ENCODE measurements around the gene CDADC1. TPM values are rescaled to one million over a fixed set of nuclear protein-coding genes. Genes with fewer than 3 reads are reported as not detected.
A peak's percentile ranks its signal among the peaks of the same experiment; 100 is the strongest.

Gene CDADC1
- total and polyA plus RNA-seq, 10 of the 15 experiments (the other 5 are each of a cell fraction or from before 2014, with no cell fraction given), result 2.6 to 7.3 (median 5.2) TPM

DNA sequence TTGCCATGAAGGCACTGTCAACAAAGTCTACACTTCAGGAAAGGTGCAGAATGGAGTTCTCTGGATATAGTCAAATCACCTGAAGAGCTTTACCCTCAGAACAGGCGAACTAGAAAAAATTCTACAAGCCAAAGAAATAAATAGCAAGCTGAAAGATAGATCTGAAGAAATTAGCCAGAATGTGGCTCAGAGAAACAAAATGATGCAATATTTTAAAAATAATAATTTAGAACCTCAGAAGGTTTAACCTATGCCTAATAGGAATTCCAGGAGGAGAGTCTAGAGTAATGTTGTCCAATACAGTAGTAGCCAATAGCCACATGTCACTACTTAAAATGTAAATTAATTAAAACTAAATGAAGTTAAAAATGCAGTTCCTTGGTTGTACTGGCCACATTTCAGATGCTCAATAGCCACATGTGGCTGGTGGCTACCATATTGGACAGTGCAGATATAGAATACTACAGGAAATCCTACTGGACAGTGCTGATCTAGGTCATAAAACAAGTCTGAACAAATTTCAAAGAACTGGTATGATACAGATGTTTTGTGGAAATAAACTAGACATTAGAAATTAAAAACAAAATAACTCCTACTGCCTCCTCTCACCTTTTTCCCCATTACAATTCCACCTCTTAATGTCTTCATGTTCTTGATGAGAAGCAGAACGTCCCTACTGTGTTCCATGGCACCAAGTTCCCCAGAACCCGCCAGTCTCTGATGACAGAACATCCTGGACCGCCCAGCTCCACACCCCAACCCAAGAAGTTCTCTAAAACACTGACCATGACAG lies 679 bp upstream of the CDADC1 start:
- CTCF ChIA-PET, result interaction anchor here (1.1 to 3.7 kb wide), 8 partner anchors 11 to 544 kb away, joined by 3 to 24 read pairs (median 4); no protein-coding TSS in a partner anchor
- Histone ChIP-seq H3K4me1 (ENCODE audit: control insufficient read depth, insufficient read depth, low read length) (no peaks in the 10 kb centered on the region), H4K20me1 (ENCODE audit: control insufficient read depth, insufficient read depth) (no peaks in the 10 kb centered on the region), H3K79me2 (ENCODE audit: control insufficient read depth, insufficient read depth, low read length) (peaks cover 8% of the 10 kb centered on the region), H2AFZ (ENCODE audit: control insufficient read depth, low read depth, low read length) (peak overlapping the region; percentile 95), H3K9ac (ENCODE audit: control insufficient read depth, insufficient read depth, low read length) (peak overlapping the region; percentile 90), H3K4me3 (peak overlapping the region; percentile 93), H3K36me3 (ENCODE audit: control insufficient read depth in 2 of 2, insufficient read depth in 2 of 2, low read length in 1 of 2) (no peaks in the 10 kb centered on the region), H3K4me2 (ENCODE audit: control insufficient read depth, insufficient read depth) (peak overlapping the region; percentile 94), H3K9me3 (replicated peaks; ENCODE audit: control insufficient read depth, insufficient read depth, low read length) (no peaks in the 10 kb centered on the region), H3K27ac (ENCODE audit: control insufficient read depth, insufficient read depth) (peak overlapping the region; percentile 78), H3K27me3 (replicated peaks in 1 of 2; ENCODE audit: control insufficient read depth in 2 of 2, insufficient read depth in 2 of 2, low read length in 1 of 2) (no peaks in the 10 kb centered on the region; a peak in 1 of 4 replicates)
- FAIRE-seq (no peak), ATAC-seq (peak; percentile 65), DNase-seq (ENCODE audit: low read depth, low spot score) (no peak)
- SMC1A ChIA-PET (ENCODE audit: uncharacterized antibody, unreplicated experiment), result interaction anchor here (0.9 to 2.4 kb wide), 8 partner anchors 8 to 136 kb away, joined by 3 to 11 read pairs (median 4); no protein-coding TSS in a partner anchor
- in situ Hi-C loops (cut with MboI) (no loop called here), intact Hi-C loops (cut with micrococcal nuclease; ENCODE audit: unreplicated experiment) (no loop called here)
- RAD21 ChIA-PET (ENCODE audit: unreplicated experiment), result interaction anchor here (1.2 to 2.0 kb wide), 2 partner anchors 32 to 40 kb away, joined by 3 to 5 read pairs; no protein-coding TSS in a partner anchor
- TSS peak; percentile 77 for BruUV-seq (replicated peaks)
- POLR2A ChIA-PET, result interaction anchor here (0.9 to 2.0 kb wide), 3 partner anchors 11 to 381 kb away, joined by 3 to 8 read pairs (median 3); partner anchors contain the start of gene ARL11
- WGBS (ENCODE audit: insufficient coverage, insufficient replicate concordance, low lambda C conversion rate, missing lambda C conversion rate), result 24% methylated on average over 4 of the region's 4 CpGs
- TF ChIP-seq, protein P1, sequence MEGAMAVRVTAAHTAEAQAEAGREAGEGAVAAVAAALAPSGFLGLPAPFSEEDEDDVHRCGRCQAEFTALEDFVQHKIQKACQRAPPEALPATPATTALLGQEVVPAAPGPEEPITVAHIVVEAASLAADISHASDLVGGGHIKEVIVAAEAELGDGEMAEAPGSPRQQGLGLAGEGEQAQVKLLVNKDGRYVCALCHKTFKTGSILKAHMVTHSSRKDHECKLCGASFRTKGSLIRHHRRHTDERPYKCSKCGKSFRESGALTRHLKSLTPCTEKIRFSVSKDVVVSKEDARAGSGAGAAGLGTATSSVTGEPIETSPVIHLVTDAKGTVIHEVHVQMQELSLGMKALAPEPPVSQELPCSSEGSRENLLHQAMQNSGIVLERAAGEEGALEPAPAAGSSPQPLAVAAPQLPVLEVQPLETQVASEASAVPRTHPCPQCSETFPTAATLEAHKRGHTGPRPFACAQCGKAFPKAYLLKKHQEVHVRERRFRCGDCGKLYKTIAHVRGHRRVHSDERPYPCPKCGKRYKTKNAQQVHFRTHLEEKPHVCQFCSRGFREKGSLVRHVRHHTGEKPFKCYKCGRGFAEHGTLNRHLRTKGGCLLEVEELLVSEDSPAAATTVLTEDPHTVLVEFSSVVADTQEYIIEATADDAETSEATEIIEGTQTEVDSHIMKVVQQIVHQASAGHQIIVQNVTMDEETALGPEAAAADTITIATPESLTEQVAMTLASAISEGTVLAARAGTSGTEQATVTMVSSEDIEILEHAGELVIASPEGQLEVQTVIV (IDR thresholded peaks at IDR 0.05; ENCODE audit: borderline replicate concordance, partially characterized antibody), result no peak
- no peak for TF ChIP-seq RBBP5 (conservative IDR thresholded peaks at IDR 0.05)
- TF ChIP-seq, protein P2, sequence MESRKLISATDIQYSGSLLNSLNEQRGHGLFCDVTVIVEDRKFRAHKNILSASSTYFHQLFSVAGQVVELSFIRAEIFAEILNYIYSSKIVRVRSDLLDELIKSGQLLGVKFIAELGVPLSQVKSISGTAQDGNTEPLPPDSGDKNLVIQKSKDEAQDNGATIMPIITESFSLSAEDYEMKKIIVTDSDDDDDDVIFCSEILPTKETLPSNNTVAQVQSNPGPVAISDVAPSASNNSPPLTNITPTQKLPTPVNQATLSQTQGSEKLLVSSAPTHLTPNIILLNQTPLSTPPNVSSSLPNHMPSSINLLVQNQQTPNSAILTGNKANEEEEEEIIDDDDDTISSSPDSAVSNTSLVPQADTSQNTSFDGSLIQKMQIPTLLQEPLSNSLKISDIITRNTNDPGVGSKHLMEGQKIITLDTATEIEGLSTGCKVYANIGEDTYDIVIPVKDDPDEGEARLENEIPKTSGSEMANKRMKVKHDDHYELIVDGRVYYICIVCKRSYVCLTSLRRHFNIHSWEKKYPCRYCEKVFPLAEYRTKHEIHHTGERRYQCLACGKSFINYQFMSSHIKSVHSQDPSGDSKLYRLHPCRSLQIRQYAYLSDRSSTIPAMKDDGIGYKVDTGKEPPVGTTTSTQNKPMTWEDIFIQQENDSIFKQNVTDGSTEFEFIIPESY (IDR thresholded peaks at IDR 0.05), result no peak
- no peak for TF ChIP-seq ZNF622 (IDR thresholded peaks at IDR 0.05)
- no peak for TF ChIP-seq CREM (IDR thresholded peaks at IDR 0.05; ENCODE audit: low read depth)
- no peak for TF ChIP-seq PAX8 (IDR thresholded peaks at IDR 0.05)
- no peak for TF ChIP-seq MTA2 (IDR thresholded peaks at IDR 0.05; ENCODE audit: low read depth)
- TF ChIP-seq RB1 (IDR thresholded peaks at IDR 0.05; ENCODE audit: borderline replicate concordance), result no peak
- TF ChIP-seq, protein P3, sequence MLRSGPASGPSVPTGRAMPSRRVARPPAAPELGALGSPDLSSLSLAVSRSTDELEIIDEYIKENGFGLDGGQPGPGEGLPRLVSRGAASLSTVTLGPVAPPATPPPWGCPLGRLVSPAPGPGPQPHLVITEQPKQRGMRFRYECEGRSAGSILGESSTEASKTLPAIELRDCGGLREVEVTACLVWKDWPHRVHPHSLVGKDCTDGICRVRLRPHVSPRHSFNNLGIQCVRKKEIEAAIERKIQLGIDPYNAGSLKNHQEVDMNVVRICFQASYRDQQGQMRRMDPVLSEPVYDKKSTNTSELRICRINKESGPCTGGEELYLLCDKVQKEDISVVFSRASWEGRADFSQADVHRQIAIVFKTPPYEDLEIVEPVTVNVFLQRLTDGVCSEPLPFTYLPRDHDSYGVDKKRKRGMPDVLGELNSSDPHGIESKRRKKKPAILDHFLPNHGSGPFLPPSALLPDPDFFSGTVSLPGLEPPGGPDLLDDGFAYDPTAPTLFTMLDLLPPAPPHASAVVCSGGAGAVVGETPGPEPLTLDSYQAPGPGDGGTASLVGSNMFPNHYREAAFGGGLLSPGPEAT (IDR thresholded peaks at IDR 0.05; ENCODE audit: low read depth), result no peak
- no peak for TF ChIP-seq SRF (IDR thresholded peaks at IDR 0.05; ENCODE audit: low read depth in 2 of 2, low read length in 2 of 2)
- TF ChIP-seq, protein P4, sequence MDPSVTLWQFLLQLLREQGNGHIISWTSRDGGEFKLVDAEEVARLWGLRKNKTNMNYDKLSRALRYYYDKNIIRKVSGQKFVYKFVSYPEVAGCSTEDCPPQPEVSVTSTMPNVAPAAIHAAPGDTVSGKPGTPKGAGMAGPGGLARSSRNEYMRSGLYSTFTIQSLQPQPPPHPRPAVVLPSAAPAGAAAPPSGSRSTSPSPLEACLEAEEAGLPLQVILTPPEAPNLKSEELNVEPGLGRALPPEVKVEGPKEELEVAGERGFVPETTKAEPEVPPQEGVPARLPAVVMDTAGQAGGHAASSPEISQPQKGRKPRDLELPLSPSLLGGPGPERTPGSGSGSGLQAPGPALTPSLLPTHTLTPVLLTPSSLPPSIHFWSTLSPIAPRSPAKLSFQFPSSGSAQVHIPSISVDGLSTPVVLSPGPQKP (IDR thresholded peaks at IDR 0.05; ENCODE audit: low read depth, low read length), result no peak
- TF ChIP-seq NRF1 (conservative IDR thresholded peaks at IDR 0.05; ENCODE audit: low read depth, low read length), result no peak
- no peak for TF ChIP-seq BACH1 (IDR thresholded peaks at IDR 0.05; ENCODE audit: borderline replicate concordance)
- TF ChIP-seq, protein P5, sequence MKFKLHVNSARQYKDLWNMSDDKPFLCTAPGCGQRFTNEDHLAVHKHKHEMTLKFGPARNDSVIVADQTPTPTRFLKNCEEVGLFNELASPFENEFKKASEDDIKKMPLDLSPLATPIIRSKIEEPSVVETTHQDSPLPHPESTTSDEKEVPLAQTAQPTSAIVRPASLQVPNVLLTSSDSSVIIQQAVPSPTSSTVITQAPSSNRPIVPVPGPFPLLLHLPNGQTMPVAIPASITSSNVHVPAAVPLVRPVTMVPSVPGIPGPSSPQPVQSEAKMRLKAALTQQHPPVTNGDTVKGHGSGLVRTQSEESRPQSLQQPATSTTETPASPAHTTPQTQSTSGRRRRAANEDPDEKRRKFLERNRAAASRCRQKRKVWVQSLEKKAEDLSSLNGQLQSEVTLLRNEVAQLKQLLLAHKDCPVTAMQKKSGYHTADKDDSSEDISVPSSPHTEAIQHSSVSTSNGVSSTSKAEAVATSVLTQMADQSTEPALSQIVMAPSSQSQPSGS (IDR thresholded peaks at IDR 0.05; ENCODE audit: low read length), result no peak
- TF ChIP-seq NBN (IDR thresholded peaks at IDR 0.05), result no peak

Data from GM12878 (cell line).